Thoracic aorta (tissue), 2 donors: Measurements from ENCODE around the gene PUS3. TPM values are rescaled to one million over a fixed set of nuclear protein-coding genes. Genes with fewer than 3 reads are reported as not detected.
"Not testable (repeated sequence)": the region's sequence is repeated elsewhere in the genome, so short reads cannot be mapped to it uniquely, and the experiment has no call there.

Source experiments
- ATAC-seq: fragments of 150-250 bp; one replicate; pipeline ENCODE4 v1.8.0; 2017; ENCODE audit warnings: low read depth; ENCODE audit not compliant: insufficient number of reproducible peaks, low FRiP score
- DNase-seq: peaks from one replicate; pipeline ENCODE4 v3.0.0-alpha.2; 2020; ENCODE audit warnings: low spot score
- H3K27ac ChIP-seq, 2 donors: fragments of 200-600 bp; sonication (generic); 1 replicate in 1 of 2; 2 replicates in 1 of 2; pipeline ENCODE4 v1.5.1; 2016; ENCODE audit warnings: mild to moderate bottlenecking in 2 of 2, moderate library complexity in 2 of 2
- H3K27me3 ChIP-seq: fragments of 200-600 bp; sonication (generic); replicated peaks from 2 replicates; pipeline ENCODE4 v1.6.0; 2016; ENCODE audit warnings: mild to moderate bottlenecking; ENCODE audit not compliant: insufficient read depth
- H3K36me3 ChIP-seq: fragments of 200-600 bp; sonication (generic); one replicate; pipeline ENCODE4 v1.5.1; 2016
- H3K4me1 ChIP-seq, 2 donors: fragments of 200-600 bp; sonication (generic); 1 replicate in 1 of 2; 2 replicates in 1 of 2; pipeline versions ENCODE4 v1.5.1 to v1.6.0; 2016; ENCODE audit warnings: low read depth in 2 of 2, mild to moderate bottlenecking in 1 of 2; ENCODE audit not compliant: control insufficient read depth in 1 of 2
- H3K4me3 ChIP-seq: fragments of 200-600 bp; sonication (generic); 2 replicates; pipeline ENCODE4 v1.5.1; 2016; ENCODE audit warnings: mild to moderate bottlenecking
- H3K9me3 ChIP-seq: fragments of 200-600 bp; sonication (generic); 2 replicates; pipeline ENCODE4 v1.5.1; 2016
- total RNA-seq, 2 donors: library from RNA; depleted of rRNA; stranded (reverse); fragments of >200 nt; gene quantifications; one replicate each; pipeline versions ENCODE4 v1.1.0 to v1.2.3, GENCODE V29; 2016
- TF ChIP-seq, protein P1 (sequence below): fragments of 200-600 bp; sonication (generic); IDR thresholded peaks from one replicate; pipeline ENCODE4 v1.5.1; 2019; ENCODE audit warnings: antibody characterized with exemption

PUS3 gene
- total RNA-seq, 2 donors from 2014 or later, result 1.6 to 16.9 TPM

DNA sequence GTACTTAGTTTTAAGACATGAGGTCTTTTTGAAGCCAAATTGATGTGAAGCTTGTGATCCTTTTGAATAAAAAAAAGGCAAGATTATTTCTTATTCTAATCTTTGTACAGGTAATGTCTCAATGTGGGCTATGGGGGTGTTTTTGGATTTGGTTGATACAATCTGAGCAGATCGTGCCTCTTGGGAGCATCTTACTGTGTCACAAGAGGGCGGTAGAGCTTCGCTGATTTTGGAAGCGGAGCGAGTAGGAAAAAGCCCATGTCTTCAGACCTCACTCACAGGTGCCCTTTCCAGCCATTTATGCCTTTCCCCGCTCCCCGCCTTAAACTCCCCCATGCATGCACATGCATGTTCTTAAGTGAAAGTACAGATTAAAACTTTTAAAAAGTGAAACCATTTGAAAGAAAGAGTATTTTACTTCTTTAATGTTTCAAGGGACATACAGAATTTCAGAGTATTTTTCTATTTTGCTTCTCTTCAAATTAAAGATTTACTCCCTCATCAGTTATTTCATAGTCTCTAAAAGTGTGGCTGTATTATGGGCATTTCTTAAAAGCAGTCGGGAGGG, 20.1 kb upstream of the PUS3 start:
- Histone ChIP-seq H3K27ac (no peak overlapping the region), H3K9me3 (no peaks in the 10 kb centered on the region), H3K4me3 (no peak overlapping the region), H3K27me3 (no peaks in the 10 kb centered on the region), H3K4me1 (no peaks in the 10 kb centered on the region), H3K36me3 (no peaks in the 10 kb centered on the region)
- peak; percentile 61 for ATAC-seq
- DNase-seq, result no peak
- TF ChIP-seq, protein P1, sequence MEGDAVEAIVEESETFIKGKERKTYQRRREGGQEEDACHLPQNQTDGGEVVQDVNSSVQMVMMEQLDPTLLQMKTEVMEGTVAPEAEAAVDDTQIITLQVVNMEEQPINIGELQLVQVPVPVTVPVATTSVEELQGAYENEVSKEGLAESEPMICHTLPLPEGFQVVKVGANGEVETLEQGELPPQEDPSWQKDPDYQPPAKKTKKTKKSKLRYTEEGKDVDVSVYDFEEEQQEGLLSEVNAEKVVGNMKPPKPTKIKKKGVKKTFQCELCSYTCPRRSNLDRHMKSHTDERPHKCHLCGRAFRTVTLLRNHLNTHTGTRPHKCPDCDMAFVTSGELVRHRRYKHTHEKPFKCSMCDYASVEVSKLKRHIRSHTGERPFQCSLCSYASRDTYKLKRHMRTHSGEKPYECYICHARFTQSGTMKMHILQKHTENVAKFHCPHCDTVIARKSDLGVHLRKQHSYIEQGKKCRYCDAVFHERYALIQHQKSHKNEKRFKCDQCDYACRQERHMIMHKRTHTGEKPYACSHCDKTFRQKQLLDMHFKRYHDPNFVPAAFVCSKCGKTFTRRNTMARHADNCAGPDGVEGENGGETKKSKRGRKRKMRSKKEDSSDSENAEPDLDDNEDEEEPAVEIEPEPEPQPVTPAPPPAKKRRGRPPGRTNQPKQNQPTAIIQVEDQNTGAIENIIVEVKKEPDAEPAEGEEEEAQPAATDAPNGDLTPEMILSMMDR, result peak; percentile 63

DNA sequence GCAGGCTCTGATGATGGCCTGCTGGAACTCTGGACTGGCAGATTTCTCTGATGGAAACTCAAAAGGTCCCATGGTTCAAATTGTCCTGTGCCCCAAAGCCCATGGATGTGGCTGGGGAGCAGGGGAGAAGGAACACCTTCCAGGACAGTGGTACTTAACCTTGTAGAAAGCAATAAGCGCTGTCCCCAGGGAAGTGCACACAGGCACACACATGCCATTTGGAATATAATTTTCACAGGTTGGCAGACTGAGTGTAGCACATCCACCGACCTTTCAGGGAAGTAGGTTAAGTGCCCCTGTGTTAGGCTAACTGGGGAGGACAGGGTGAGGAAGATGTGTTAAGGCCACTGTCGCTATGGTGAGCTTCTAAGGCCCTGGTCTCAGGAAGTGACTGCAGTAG, 19.1 kb upstream of the PUS3 start:
- Histone ChIP-seq H3K27ac (no peak overlapping the region), H3K27me3 (no peaks in the 10 kb centered on the region), H3K4me3 (no peak overlapping the region), H3K36me3 (no peaks in the 10 kb centered on the region), H3K9me3 (no peaks in the 10 kb centered on the region), H3K4me1 (no peaks in the 10 kb centered on the region)
- DNase-seq (no peak), ATAC-seq (no peak)
- TF ChIP-seq, protein P1, result no peak

DNA sequence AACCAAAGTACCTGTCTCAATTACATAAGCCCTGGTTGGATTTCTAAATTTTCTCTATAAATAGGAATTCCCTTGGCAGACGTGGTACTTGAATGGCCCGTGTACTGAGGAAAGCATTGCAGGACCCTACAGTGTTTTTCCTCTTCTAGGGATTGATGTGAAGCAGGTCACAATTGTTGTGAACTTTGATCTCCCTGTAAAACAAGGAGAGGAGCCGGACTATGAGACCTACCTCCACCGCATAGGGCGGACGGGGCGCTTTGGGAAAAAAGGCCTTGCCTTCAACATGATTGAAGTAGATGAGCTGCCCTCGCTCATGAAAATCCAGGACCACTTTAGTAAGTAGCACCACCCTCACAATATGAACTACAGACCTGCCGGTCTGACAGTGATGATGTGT, 18.0 kb upstream of the PUS3 start:
- no peaks in the 10 kb centered on the region for H3K36me3 ChIP-seq
- no peak overlapping the region for H3K27ac ChIP-seq
- no peak overlapping the region for H3K4me3 ChIP-seq
- no peaks in the 10 kb centered on the region for H3K4me1 ChIP-seq
- no peak for ATAC-seq
- TF ChIP-seq, protein P1, result no peak
- H3K27me3 ChIP-seq, result no peaks in the 10 kb centered on the region
- no peaks in the 10 kb centered on the region for H3K9me3 ChIP-seq
- DNase-seq, result no peak

DNA sequence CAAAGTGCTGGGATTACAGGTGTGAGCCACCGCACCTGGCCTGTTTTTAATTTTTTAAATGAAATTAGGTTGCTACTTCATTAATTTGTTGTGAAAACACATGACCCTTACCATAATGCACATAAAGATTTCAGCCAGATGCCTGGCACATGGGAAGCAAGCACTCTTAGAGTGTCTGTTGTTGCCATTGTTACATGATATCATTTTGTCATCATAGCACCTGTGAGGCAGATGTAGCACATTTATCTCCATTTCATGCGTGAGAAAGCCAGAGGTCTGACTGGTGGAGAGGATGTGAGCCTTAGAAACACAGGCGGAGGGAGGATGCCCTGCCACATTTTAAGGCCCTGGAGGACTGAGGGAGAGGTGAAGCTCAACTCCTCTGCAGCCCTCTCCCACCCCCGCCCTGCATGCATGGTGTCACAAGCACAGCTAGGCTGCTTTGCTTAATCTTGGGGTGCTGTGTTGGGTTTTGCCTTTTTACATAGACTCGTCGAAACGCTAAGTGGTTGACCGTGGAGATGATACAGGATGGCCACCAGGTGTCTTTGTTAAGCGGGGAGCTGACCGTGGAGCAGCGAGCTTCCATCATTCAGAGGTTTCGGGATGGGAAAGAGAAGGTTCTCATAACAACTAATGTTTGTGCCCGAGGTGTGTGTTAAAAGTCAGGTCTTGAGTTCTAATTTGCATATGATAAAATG, 15.3 kb upstream of the PUS3 start:
- TF ChIP-seq, protein P1, result no peak
- Histone ChIP-seq H3K4me3 (no peak overlapping the region), H3K4me1 (no peaks in the 10 kb centered on the region), H3K27me3 (no peaks in the 10 kb centered on the region), H3K9me3 (no peaks in the 10 kb centered on the region), H3K36me3 (no peaks in the 10 kb centered on the region), H3K27ac (no peak overlapping the region)
- no peak for ATAC-seq
- no peak for DNase-seq

DNA sequence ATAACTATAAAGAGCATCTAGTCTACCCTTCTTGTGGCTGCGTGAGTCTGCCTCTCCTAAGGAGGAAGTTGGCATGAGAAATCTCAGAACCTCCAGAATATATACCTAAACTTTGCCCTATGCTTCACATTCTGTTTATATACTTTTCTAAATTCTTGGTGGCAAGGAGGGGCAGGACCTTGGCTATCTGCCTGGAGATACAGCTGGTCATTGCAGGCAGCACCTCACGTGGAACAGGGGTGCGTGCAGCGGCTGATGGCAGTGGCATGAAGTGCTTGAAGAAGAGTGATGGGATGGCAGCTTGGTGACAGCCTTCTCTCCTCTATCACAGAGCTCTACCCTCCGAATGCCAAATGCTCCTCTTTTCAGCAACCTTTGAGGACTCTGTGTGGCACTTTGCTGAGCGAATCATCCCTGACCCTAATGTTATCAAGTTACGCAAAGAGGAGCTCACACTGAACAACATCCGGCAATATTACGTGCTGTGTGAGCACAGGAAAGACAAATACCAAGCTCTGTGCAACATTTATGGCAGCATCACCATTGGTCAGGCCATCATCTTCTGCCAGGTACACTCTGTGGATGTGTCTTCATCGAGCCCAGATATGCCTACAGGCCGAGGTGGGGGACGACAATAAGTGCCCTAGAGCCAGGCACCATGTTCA, 13.8 kb upstream of the PUS3 start:
- TF ChIP-seq, protein P1, result no peak

DNA sequence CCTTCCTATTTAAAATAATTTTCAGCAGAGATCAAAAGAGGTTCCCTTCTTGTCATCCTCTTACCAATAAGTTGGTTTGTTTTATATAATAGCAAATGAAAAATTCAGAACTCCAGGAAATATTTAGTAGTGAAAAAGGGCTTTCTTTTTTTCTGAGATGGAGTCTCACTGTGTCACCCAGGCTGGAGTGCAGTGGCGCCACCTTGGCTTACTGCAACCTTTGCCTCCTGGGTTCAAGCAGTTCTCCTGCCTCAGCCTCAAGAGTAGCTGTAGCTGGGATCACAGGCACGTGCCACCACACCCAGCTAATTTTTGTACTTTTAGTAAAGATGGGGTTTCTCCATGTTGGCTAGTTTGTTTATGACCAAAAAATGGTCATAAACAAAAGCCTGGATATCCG, 11.6 kb upstream of the PUS3 start:
- not testable (repeated sequence) for DNase-seq, ATAC-seq

More for the DNA sequence above, 13.8 kb upstream of the PUS3 start:
- Histone ChIP-seq H3K4me3 (no peak overlapping the region), H3K4me1 (no peaks in the 10 kb centered on the region), H3K36me3 (no peaks in the 10 kb centered on the region), H3K27me3 (no peaks in the 10 kb centered on the region), H3K27ac (no peak overlapping the region), H3K9me3 (no peaks in the 10 kb centered on the region)
- no peak for DNase-seq
- ATAC-seq, result no peak

More for the DNA sequence above, 11.6 kb upstream of the PUS3 start:
- not testable (repeated sequence) for H3K4me1 ChIP-seq, H3K4me3 ChIP-seq, H3K9me3 ChIP-seq, H3K36me3 ChIP-seq, H3K27me3 ChIP-seq, H3K27ac ChIP-seq
